NB4 (cell line): Measurements from ENCODE around the gene ATAD1.

Experiments
- CTCF ChIP-seq: IDR thresholded peaks from one replicate; pipeline ENCODE4 v1.5.1; 2012; ENCODE audit warnings: low read depth, low read length
- POLR2A ChIP-seq: IDR thresholded peaks from 2 replicates; pipeline ENCODE4 v1.6.1; 2011; ENCODE audit warnings: mild to moderate bottlenecking; ENCODE audit not compliant: insufficient read length; ENCODE audit errors: extremely low read depth

GRCh38 chr10:87702260-87702972 is 115.6 kb downstream of the ATAD1 start:
- TF ChIP-seq CTCF (no peak), POLR2A (no peak)
